HEK293 (cell line): ENCODE measurements around the gene ALDOA.

ENCODE experiments used
- ATF2 ChIP-seq: fragments of 450-650 bp; formaldehyde crosslinking; IDR thresholded peaks from 2 replicates; pipeline ENCODE4 v1.5.1; 2016; ENCODE audit warnings: missing biosample characterization, missing genetic modification characterization, low read depth
- BCL6B ChIP-seq: fragments of 450-650 bp; formaldehyde crosslinking; IDR thresholded peaks from 2 replicates; pipeline ENCODE4 v1.5.1; 2017; ENCODE audit warnings: missing biosample characterization, missing genetic modification characterization
- ELK4 ChIP-seq: IDR thresholded peaks from 2 replicates; pipeline ENCODE4 v1.6.1; 2011; ENCODE audit warnings: mild to moderate bottlenecking, low read depth, low read length, borderline replicate concordance
- GLI2 ChIP-seq: fragments of 450-650 bp; formaldehyde crosslinking; IDR thresholded peaks from 2 replicates; pipeline ENCODE4; 2017; ENCODE audit warnings: missing biosample characterization, missing genetic modification characterization, low read depth, borderline replicate concordance
- IKZF3 ChIP-seq: fragments of 450-650 bp; IDR thresholded peaks from 2 replicates; pipeline ENCODE4 v1.5.0; 2018; ENCODE audit warnings: missing biosample characterization, mild to moderate bottlenecking, missing genetic modification characterization, moderate library complexity
- PATZ1 ChIP-seq: fragments of 450-650 bp; formaldehyde crosslinking; IDR thresholded peaks from 2 replicates; pipeline ENCODE4 v1.5.1; 2016; ENCODE audit warnings: missing biosample characterization, missing genetic modification characterization
- SP2 ChIP-seq: fragments of 450-650 bp; formaldehyde crosslinking; IDR thresholded peaks from 2 replicates; pipeline ENCODE4 v1.5.1; 2016; ENCODE audit warnings: missing biosample characterization, missing genetic modification characterization
- TSHZ1 ChIP-seq: fragments of 450-650 bp; formaldehyde crosslinking; IDR thresholded peaks from 2 replicates; pipeline ENCODE4 v1.5.1; 2016; ENCODE audit warnings: missing biosample characterization, missing genetic modification characterization, borderline replicate concordance
- ZBTB17 ChIP-seq: fragments of 450-650 bp; formaldehyde crosslinking; IDR thresholded peaks from 2 replicates; pipeline ENCODE4 v1.5.1; 2016; ENCODE audit warnings: missing biosample characterization, missing genetic modification characterization
- ZBTB6 ChIP-seq: fragments of 450-650 bp; formaldehyde crosslinking; IDR thresholded peaks from 2 replicates; pipeline ENCODE4 v1.5.1; 2017; ENCODE audit warnings: missing biosample characterization, missing genetic modification characterization
- ZEB2 ChIP-seq: fragments of 450-650 bp; formaldehyde crosslinking; IDR thresholded peaks from 2 replicates; pipeline ENCODE4 v1.5.1; 2016; ENCODE audit warnings: missing biosample characterization, missing genetic modification characterization
- ZNF202 ChIP-seq: fragments of 450-650 bp; formaldehyde crosslinking; IDR thresholded peaks from 2 replicates; pipeline ENCODE4 v1.5.1; 2016; ENCODE audit warnings: missing biosample characterization, missing genetic modification characterization, borderline replicate concordance
- ZNF214 ChIP-seq: fragments of 450-650 bp; formaldehyde crosslinking; IDR thresholded peaks from 2 replicates; pipeline ENCODE4 v1.5.1; 2017; ENCODE audit warnings: missing biosample characterization, mild to moderate bottlenecking, missing genetic modification characterization, borderline replicate concordance
- ZNF24 ChIP-seq: fragments of 450-650 bp; formaldehyde crosslinking; IDR thresholded peaks from 2 replicates; pipeline ENCODE4 v1.5.1; 2016; ENCODE audit warnings: missing biosample characterization, missing genetic modification characterization
- ZNF391 ChIP-seq: fragments of 450-650 bp; formaldehyde crosslinking; IDR thresholded peaks from 2 replicates; pipeline ENCODE4 v1.5.1; 2016; ENCODE audit warnings: low read depth, missing biosample characterization, missing genetic modification characterization, borderline replicate concordance
- ZNF433 ChIP-seq: fragments of 450-650 bp; formaldehyde crosslinking; IDR thresholded peaks from 2 replicates; pipeline ENCODE4 v1.5.1; 2016; ENCODE audit warnings: missing biosample characterization, missing genetic modification characterization, low read depth
- ZNF549 ChIP-seq: fragments of 450-650 bp; IDR thresholded peaks from 2 replicates; pipeline ENCODE4 v1.5.1; 2018; ENCODE audit warnings: missing biosample characterization, missing genetic modification characterization, mild to moderate bottlenecking, inconsistent platforms, moderate library complexity
- ZNF555 ChIP-seq: fragments of 450-650 bp; formaldehyde crosslinking; conservative IDR thresholded peaks from 2 replicates; pipeline ENCODE4 v1.5.1; 2017; ENCODE audit warnings: missing biosample characterization, mild to moderate bottlenecking, missing genetic modification characterization, inconsistent platforms
- ZNF580 ChIP-seq: fragments of 450-650 bp; formaldehyde crosslinking; IDR thresholded peaks from 2 replicates; pipeline ENCODE4 v1.5.1; 2016; ENCODE audit warnings: missing biosample characterization, missing genetic modification characterization
- ZNF600 ChIP-seq: fragments of 450-650 bp; formaldehyde crosslinking; IDR thresholded peaks from 2 replicates; pipeline ENCODE4 v1.5.1; 2016; ENCODE audit warnings: missing biosample characterization, missing genetic modification characterization
- ZNF639 ChIP-seq: fragments of 450-650 bp; formaldehyde crosslinking; IDR thresholded peaks from 2 replicates; pipeline ENCODE4 v1.5.1; 2016; ENCODE audit warnings: missing biosample characterization, missing genetic modification characterization
- ZNF692 ChIP-seq: fragments of 450-650 bp; formaldehyde crosslinking; IDR thresholded peaks from 2 replicates; pipeline ENCODE4 v1.5.1; 2016; ENCODE audit warnings: missing biosample characterization, missing genetic modification characterization
- ZNF707 ChIP-seq: fragments of 450-650 bp; formaldehyde crosslinking; IDR thresholded peaks from 2 replicates; pipeline ENCODE4 v1.5.1; 2016; ENCODE audit warnings: missing biosample characterization, missing genetic modification characterization
- ZNF768 ChIP-seq: fragments of 450-650 bp; formaldehyde crosslinking; IDR thresholded peaks from 2 replicates; pipeline ENCODE4 v1.5.1; 2018; ENCODE audit warnings: missing biosample characterization, mild to moderate bottlenecking, missing genetic modification characterization

The ALDOA gene

GRCh38 chr16:30075503-30076275, 10.1 kb downstream of the ALDOA start, which contains the start of gene PPP4C (continued):
- 0 out of 2 replicates have a peak, but pooled peaks have one; percentile 37 for TF ChIP-seq ZNF639 (tag by site-specific recombination)
- no peak for TF ChIP-seq ZNF549
- peak; percentile 88 for TF ChIP-seq SP2
- TF ChIP-seq ZEB2 (tag by site-specific recombination) = peak; percentile 68
- TF ChIP-seq ZNF202 (tag by site-specific recombination) = no peak
- no peak for TF ChIP-seq ZNF555 (tag by site-specific recombination)
- TF ChIP-seq PATZ1 (tag by site-specific recombination) = peak; percentile 55
- TF ChIP-seq ZNF692 (tag by site-specific recombination) = 0 out of 2 replicates have a peak, but pooled peaks have one; percentile 11
- no peak for TF ChIP-seq ZNF768
- no peak for TF ChIP-seq GLI2 (tag by site-specific recombination)
- peak; percentile 73; the same call in 1 of the 2 replicates for TF ChIP-seq IKZF3 (tag by site-specific recombination)
- no peak for TF ChIP-seq TSHZ1
- peak; percentile 76 for TF ChIP-seq ZNF600 (tag by site-specific recombination)
- no peak for TF ChIP-seq ZNF707
- TF ChIP-seq BCL6B = no peak
- TF ChIP-seq ZNF24 = no peak; the same call in 1 of the 2 replicates
- TF ChIP-seq ZBTB6 (tag by site-specific recombination) = no peak; the same call in 1 of the 2 replicates
- peak; percentile 69 for TF ChIP-seq ZBTB17 (tag by site-specific recombination)
- TF ChIP-seq ZNF433 (tag by site-specific recombination) = no peak
- no peak for TF ChIP-seq ZNF391
- no peak; the same call in 1 of the 2 replicates for TF ChIP-seq ZNF580 (tag by site-specific recombination)
- no peak for TF ChIP-seq ATF2 (tag by site-specific recombination)
- TF ChIP-seq ELK4 = no peak; the same call in 1 of the 2 replicates
- no peak for TF ChIP-seq ZNF214
